ENCODE data around the gene ZCCHC2. TPM values are rescaled to one million over a fixed set of nuclear protein-coding genes. Genes with fewer than 3 reads are reported as not detected.

ZCCHC2 gene
- total RNA-seq, 1 experiment from 2014 or later = 7.8 TPM

GRCh38 chr18:62499263-62499650, 23.6 kb upstream of the ZCCHC2 start:
- no peaks in the 10 kb centered on the region for H3K27me3 ChIP-seq (ENCODE audit: control insufficient read depth, insufficient read depth, low read length)
- no peak for DNase-seq
- H3K4me3 ChIP-seq (ENCODE audit: insufficient read depth, low read depth, low read length) = no peak overlapping the region
- no peaks in the 10 kb centered on the region for H3K36me3 ChIP-seq (replicated peaks; ENCODE audit: control insufficient read depth, insufficient read depth, low read length)

GRCh38 chr18:62500174-62500573, 22.7 kb upstream of the ZCCHC2 start:
- DNase-seq = peak; percentile 21
- H3K27me3 ChIP-seq (ENCODE audit: control insufficient read depth, insufficient read depth, low read length) = no peaks in the 10 kb centered on the region
- no peak overlapping the region for H3K4me3 ChIP-seq (ENCODE audit: insufficient read depth, low read depth, low read length)
- no peaks in the 10 kb centered on the region for H3K36me3 ChIP-seq (replicated peaks; ENCODE audit: control insufficient read depth, insufficient read depth, low read length)

- no peaks in the 10 kb centered on the region for H3K36me3 ChIP-seq (replicated peaks; ENCODE audit: control insufficient read depth, insufficient read depth, low read length)
These were observed 21.7 kb upstream of the ZCCHC2 start for GRCh38 chr18:62500966-62501591.

GRCh38 chr18:62505669-62506494, 16.9 kb upstream of the ZCCHC2 start:
- Histone ChIP-seq H3K27me3 (ENCODE audit: control insufficient read depth, insufficient read depth, low read length) (no peaks in the 10 kb centered on the region), H3K4me3 (ENCODE audit: insufficient read depth, low read depth, low read length) (no peak overlapping the region), H3K36me3 (replicated peaks; ENCODE audit: control insufficient read depth, insufficient read depth, low read length) (no peaks in the 10 kb centered on the region)
- no peak for DNase-seq

More at GRCh38 chr18:62500966-62501591, 21.7 kb upstream of the ZCCHC2 start:
- Histone ChIP-seq H3K4me3 (ENCODE audit: insufficient read depth, low read depth, low read length) (no peak overlapping the region), H3K27me3 (ENCODE audit: control insufficient read depth, insufficient read depth, low read length) (no peaks in the 10 kb centered on the region)
- no peak for DNase-seq

GRCh38 chr18:62506495-62507143, 16.2 kb upstream of the ZCCHC2 start:
- no peak overlapping the region for H3K4me3 ChIP-seq (ENCODE audit: insufficient read depth, low read depth, low read length)
- no peaks in the 10 kb centered on the region for H3K27me3 ChIP-seq (ENCODE audit: control insufficient read depth, insufficient read depth, low read length)
- peak; percentile 15 for DNase-seq
- H3K36me3 ChIP-seq (replicated peaks; ENCODE audit: control insufficient read depth, insufficient read depth, low read length) = no peaks in the 10 kb centered on the region

GRCh38 chr18:62509779-62510178, 13.0 kb upstream of the ZCCHC2 start:
- no peak for DNase-seq
- H3K4me3 ChIP-seq (ENCODE audit: insufficient read depth, low read depth, low read length) = no peak overlapping the region
- no peaks in the 10 kb centered on the region for H3K36me3 ChIP-seq (replicated peaks; ENCODE audit: control insufficient read depth, insufficient read depth, low read length)
- no peaks in the 10 kb centered on the region for H3K27me3 ChIP-seq (ENCODE audit: control insufficient read depth, insufficient read depth, low read length)

- no peaks in the 10 kb centered on the region for H3K36me3 ChIP-seq (replicated peaks; ENCODE audit: control insufficient read depth, insufficient read depth, low read length)
- H3K4me3 ChIP-seq (ENCODE audit: insufficient read depth, low read depth, low read length) = no peak overlapping the region
- H3K27me3 ChIP-seq (ENCODE audit: control insufficient read depth, insufficient read depth, low read length) = no peaks in the 10 kb centered on the region
- no peak for DNase-seq
These were observed 12.0 kb upstream of the ZCCHC2 start for GRCh38 chr18:62510789-62511188.

- Histone ChIP-seq H3K36me3 (replicated peaks; ENCODE audit: control insufficient read depth, insufficient read depth, low read length) (no peaks in the 10 kb centered on the region), H3K4me3 (ENCODE audit: insufficient read depth, low read depth, low read length) (no peak overlapping the region), H3K27me3 (ENCODE audit: control insufficient read depth, insufficient read depth, low read length) (no peaks in the 10 kb centered on the region)
- no peak for DNase-seq
These were observed 10.3 kb upstream of the ZCCHC2 start for GRCh38 chr18:62512532-62512931.

GRCh38 chr18:62512996-62513395, 9.8 kb upstream of the ZCCHC2 start:
- no peak overlapping the region for H3K4me3 ChIP-seq (ENCODE audit: insufficient read depth, low read depth, low read length)
- H3K27me3 ChIP-seq (ENCODE audit: control insufficient read depth, insufficient read depth, low read length) = no peaks in the 10 kb centered on the region
- no peaks in the 10 kb centered on the region for H3K36me3 ChIP-seq (replicated peaks; ENCODE audit: control insufficient read depth, insufficient read depth, low read length)
- DNase-seq = no peak

GRCh38 chr18:62514570-62514969, 8.3 kb upstream of the ZCCHC2 start:
- no peaks in the 10 kb centered on the region for H3K36me3 ChIP-seq (replicated peaks; ENCODE audit: control insufficient read depth, insufficient read depth, low read length)
- H3K4me3 ChIP-seq (ENCODE audit: insufficient read depth, low read depth, low read length) = no peak overlapping the region
- no peak for DNase-seq
- no peaks in the 10 kb centered on the region for H3K27me3 ChIP-seq (ENCODE audit: control insufficient read depth, insufficient read depth, low read length)

GRCh38 chr18:62516242-62516641, 6.6 kb upstream of the ZCCHC2 start:
- DNase-seq = no peak
- no peak overlapping the region for H3K4me3 ChIP-seq (ENCODE audit: insufficient read depth, low read depth, low read length)
- H3K27me3 ChIP-seq (ENCODE audit: control insufficient read depth, insufficient read depth, low read length) = peaks cover 7% of the 10 kb centered on the region
- no peaks in the 10 kb centered on the region for H3K36me3 ChIP-seq (replicated peaks; ENCODE audit: control insufficient read depth, insufficient read depth, low read length)

GRCh38 chr18:62518460-62519375, 4.1 kb upstream of the ZCCHC2 start:
- Histone ChIP-seq H3K27me3 (ENCODE audit: control insufficient read depth, insufficient read depth, low read length) (peaks cover 12% of the 10 kb centered on the region), H3K4me3 (ENCODE audit: insufficient read depth, low read depth, low read length) (no peak overlapping the region), H3K36me3 (replicated peaks; ENCODE audit: control insufficient read depth, insufficient read depth, low read length) (no peaks in the 10 kb centered on the region)
- no peak for DNase-seq

- DNase-seq = no peak
- peaks cover 21% of the 10 kb centered on the region for H3K27me3 ChIP-seq (ENCODE audit: control insufficient read depth, insufficient read depth, low read length)
- no peaks in the 10 kb centered on the region for H3K36me3 ChIP-seq (replicated peaks; ENCODE audit: control insufficient read depth, insufficient read depth, low read length)
- H3K4me3 ChIP-seq (ENCODE audit: insufficient read depth, low read depth, low read length) = no peak overlapping the region
These were observed 3.1 kb upstream of the ZCCHC2 start for GRCh38 chr18:62519684-62520083.

GRCh38 chr18:62521082-62521481, 1.7 kb upstream of the ZCCHC2 start:
- Histone ChIP-seq H3K27me3 (ENCODE audit: control insufficient read depth, insufficient read depth, low read length) (peaks cover 35% of the 10 kb centered on the region), H3K36me3 (replicated peaks; ENCODE audit: control insufficient read depth, insufficient read depth, low read length) (no peaks in the 10 kb centered on the region), H3K4me3 (ENCODE audit: insufficient read depth, low read depth, low read length) (no peak overlapping the region)
- DNase-seq = no peak
